Naive B cell (primary cell): Measurements from ENCODE around the gene SLAMF8. TPM values are rescaled to one million over a fixed set of nuclear protein-coding genes. Genes with fewer than 3 reads are reported as not detected.

ENCODE experiments used
- ATAC-seq, 2 donors: fragments of 150-1000 bp; cut with Tn5 transposase; 2 replicates each; pipeline ENCODE4 v1.10.0; 2021; ENCODE audit warnings: low read depth in 2 of 2, mild to moderate bottlenecking in 2 of 2, moderate library complexity in 2 of 2
- DNase-seq: peaks from one replicate; pipeline ENCODE4 v3.0.0; 2022
- H3K27ac Mint-ChIP-seq, 6 donors: one replicate each; pipeline ENCODE4 v1.8.0; 2020 to 2022; ENCODE audit warnings: mild to moderate bottlenecking in 6 of 6, mixed read lengths in 6 of 6, moderate library complexity in 5 of 6, inconsistent platforms in 2 of 6
- H3K27me3 Mint-ChIP-seq, 3 donors: one replicate each; pipeline ENCODE4 v1.8.0; 2021 to 2022; ENCODE audit warnings: mixed read lengths in 3 of 3, mild to moderate bottlenecking in 1 of 3
- H3K36me3 Mint-ChIP-seq, 2 donors: one replicate each; pipeline ENCODE4 v1.8.0; 2020 to 2022; ENCODE audit warnings: mixed read lengths in 2 of 2, inconsistent platforms in 1 of 2, mild to moderate bottlenecking in 1 of 2
- H3K4me1 Mint-ChIP-seq, 3 donors: one replicate each; pipeline ENCODE4 v1.8.0; 2020 to 2022; ENCODE audit warnings: mixed read lengths in 3 of 3, inconsistent platforms in 1 of 3, mild to moderate bottlenecking in 1 of 3, moderate library complexity in 1 of 3
- H3K4me3 Mint-ChIP-seq, 8 donors: one replicate each; pipeline ENCODE4 v1.8.0; 2020 to 2022; ENCODE audit warnings: mild to moderate bottlenecking in 8 of 8, mixed read lengths in 8 of 8, moderate library complexity in 8 of 8, inconsistent platforms in 2 of 8
- H3K9me3 Mint-ChIP-seq, 7 donors: one replicate each; pipeline ENCODE4 v1.8.0; 2020 to 2022; ENCODE audit warnings: mixed read lengths in 7 of 7, mild to moderate bottlenecking in 5 of 7, inconsistent platforms in 2 of 7, moderate library complexity in 1 of 7
- polyA plus RNA-seq, 6 donors: library from polyadenylated mRNA; unstranded; fragments of 300-500 nt; fragmentation: Illumina TruSeq; gene quantifications; one replicate each; pipeline ENCODE4 v1.2.3, GENCODE V29; 2021; ENCODE audit warnings: low read depth in 6 of 6

The SLAMF8 gene
- polyA plus RNA-seq, 6 donors from 2014 or later: not detected

DNA sequence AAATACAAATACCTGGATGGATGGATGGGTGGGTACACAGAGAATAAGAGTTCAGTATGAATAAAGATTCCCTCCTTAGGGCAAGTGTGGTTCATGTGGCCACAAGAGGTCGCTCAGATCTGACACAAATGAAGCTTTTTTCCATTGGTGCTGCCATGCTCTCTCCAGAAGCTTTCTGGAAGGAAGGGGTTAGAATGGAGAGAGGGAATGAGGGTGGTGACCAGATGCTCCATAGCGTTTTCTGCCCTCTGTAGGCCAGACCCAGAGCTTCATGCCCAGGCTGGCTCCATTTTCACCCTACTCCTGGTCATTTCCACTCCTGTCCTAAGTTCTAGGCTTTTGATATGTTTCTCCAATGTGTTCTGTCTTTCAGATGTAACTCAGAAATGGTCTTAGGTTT, 27.8 kb upstream of the SLAMF8 start:
- Mint-ChIP-seq H3K27me3 (peaks cover 28 to 46% (median 32%) of the 10 kb centered on the region in 3 donors), H3K4me1 (peaks cover 0 to 5% (median 0%) of the 10 kb centered on the region in 3 donors), H3K4me3 (no peak overlapping the region), H3K36me3 (no peaks in the 10 kb centered on the region), H3K27ac (peak overlapping the region in 1 of 6 donors; percentile 81), H3K9me3 (no peaks in the 10 kb centered on the region)
- ATAC-seq (peak; percentile 50 to 52), DNase-seq (peak; percentile 27)

DNA sequence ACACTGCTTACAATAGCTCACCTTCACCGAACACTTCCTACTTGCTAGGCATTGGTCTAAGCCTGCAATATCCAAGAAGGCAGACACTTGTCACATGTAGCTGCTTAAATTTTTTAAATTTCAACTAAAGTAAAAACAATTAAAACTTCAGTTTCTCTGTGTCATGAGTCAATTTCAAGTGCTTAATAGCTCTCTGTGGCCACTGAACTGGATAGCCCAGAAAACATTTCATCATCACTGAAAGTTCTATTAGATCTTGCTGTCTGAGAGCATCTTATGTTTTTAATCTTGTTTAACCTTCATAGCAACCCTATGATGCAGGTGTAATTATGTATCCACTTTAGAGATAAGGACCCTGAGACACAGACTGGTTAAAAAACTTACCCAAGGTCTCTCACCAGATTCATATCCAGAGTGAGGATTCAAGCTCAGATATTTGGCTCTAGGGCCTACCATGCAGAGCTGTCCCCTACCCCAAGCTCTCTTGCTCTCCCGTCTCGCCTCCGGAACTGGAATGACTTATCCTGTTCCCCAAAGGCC, 27.2 kb upstream of the SLAMF8 start:
- H3K36me3 Mint-ChIP-seq: no peaks in the 10 kb centered on the region
- no peak overlapping the region for H3K4me3 Mint-ChIP-seq
- H3K4me1 Mint-ChIP-seq: peaks cover 0 to 5% (median 0%) of the 10 kb centered on the region in 3 donors
- DNase-seq (no peak), ATAC-seq (no peak)
- peaks cover 34 to 49% (median 35%) of the 10 kb centered on the region in 3 donors for H3K27me3 Mint-ChIP-seq
- no peaks in the 10 kb centered on the region for H3K9me3 Mint-ChIP-seq
- no peak overlapping the region for H3K27ac Mint-ChIP-seq

GRCh38 chr1:159800177-159800930, 26.3 kb upstream of the SLAMF8 start:
- Mint-ChIP-seq H3K27me3 (peaks cover 42 to 57% (median 44%) of the 10 kb centered on the region in 3 donors), H3K27ac (peak overlapping the region in 1 of 6 donors; percentile 5), H3K4me3 (no peak overlapping the region), H3K4me1 (peaks cover 0 to 5% (median 0%) of the 10 kb centered on the region in 3 donors), H3K36me3 (no peaks in the 10 kb centered on the region), H3K9me3 (no peaks in the 10 kb centered on the region)
- no peak for DNase-seq
- ATAC-seq: peak in 1 of 2 donors; percentile 34

DNA sequence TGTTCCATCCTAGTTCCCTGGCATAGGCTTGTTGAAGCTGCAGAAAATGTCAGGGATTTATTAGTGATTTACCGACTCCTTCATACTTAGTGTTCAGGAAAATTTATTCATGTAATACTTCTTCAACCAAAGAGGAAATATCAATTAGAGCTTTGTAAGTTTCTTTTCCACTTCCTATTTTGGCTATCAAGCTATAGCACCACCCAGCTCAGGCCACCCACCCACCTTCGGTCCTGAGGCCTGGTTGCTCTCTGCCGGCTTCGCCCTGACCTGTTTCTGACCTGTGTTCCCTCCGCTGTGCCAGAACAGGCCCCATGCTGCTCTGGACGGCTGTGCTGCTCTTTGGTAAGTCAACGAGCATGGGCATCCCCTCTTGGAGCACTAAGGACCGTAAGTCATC, 24.6 kb upstream of the SLAMF8 start, which contains the start of gene FCRL6:
TSS of gene FCRL6 (plus strand) at position 250 of the 400 bp plus-strand sequence. CDS start at position 315, 65 bp downstream.
- Mint-ChIP-seq H3K36me3 (no peaks in the 10 kb centered on the region), H3K27ac (no peak within 1 kb of the TSS), H3K27me3 (peaks cover 56 to 67% (median 60%) of the 10 kb centered on the region in 3 donors), H3K4me1 (peaks cover 0 to 5% (median 0%) of the 10 kb centered on the region in 3 donors), H3K4me3 (peak within 1 kb of the TSS in 1 of 8 donors; percentile 51), H3K9me3 (peaks cover 0 to 4% (median 0%) of the 10 kb centered on the region in 7 donors)
- ATAC-seq (no peak), DNase-seq (no peak)

GRCh38 chr1:159803956-159804689, 22.6 kb upstream of the SLAMF8 start:
- ATAC-seq (peak; percentile 32 to 48), DNase-seq (no peak)
- H3K36me3 Mint-ChIP-seq: no peaks in the 10 kb centered on the region
- peaks cover 0 to 5% (median 0%) of the 10 kb centered on the region in 3 donors for H3K4me1 Mint-ChIP-seq
- H3K9me3 Mint-ChIP-seq: peaks cover 0 to 4% (median 0%) of the 10 kb centered on the region in 7 donors
- no peak overlapping the region for H3K27ac Mint-ChIP-seq
- H3K27me3 Mint-ChIP-seq: peaks cover 63 to 70% (median 70%) of the 10 kb centered on the region in 3 donors
- no peak overlapping the region for H3K4me3 Mint-ChIP-seq

DNA sequence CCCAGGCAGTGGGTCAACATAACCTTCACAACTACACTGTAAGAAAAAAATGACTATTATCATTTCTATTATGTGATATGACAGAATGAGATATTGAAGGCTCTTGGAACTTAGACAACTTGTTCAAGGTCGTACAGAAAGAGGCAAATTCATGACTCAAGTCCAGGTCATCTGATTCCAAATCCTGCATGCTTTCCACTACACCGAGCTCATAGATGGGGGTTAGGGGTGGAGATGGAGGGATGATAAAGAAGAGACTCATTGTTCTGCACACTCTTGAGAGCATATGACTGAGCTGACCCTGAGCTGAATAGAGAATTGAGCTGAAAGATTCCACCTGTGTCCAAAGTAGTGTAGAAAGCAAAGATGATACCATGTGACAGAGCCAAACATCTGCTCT, 21.7 kb upstream of the SLAMF8 start:
- Mint-ChIP-seq H3K4me1 (peaks cover 0 to 5% (median 0%) of the 10 kb centered on the region in 3 donors), H3K27ac (no peak overlapping the region), H3K4me3 (no peak overlapping the region), H3K36me3 (no peaks in the 10 kb centered on the region), H3K9me3 (peaks cover 0 to 4% (median 0%) of the 10 kb centered on the region in 7 donors), H3K27me3 (peaks cover 66 to 71% (median 70%) of the 10 kb centered on the region in 3 donors)
- ATAC-seq (no peak), DNase-seq (no peak)

DNA sequence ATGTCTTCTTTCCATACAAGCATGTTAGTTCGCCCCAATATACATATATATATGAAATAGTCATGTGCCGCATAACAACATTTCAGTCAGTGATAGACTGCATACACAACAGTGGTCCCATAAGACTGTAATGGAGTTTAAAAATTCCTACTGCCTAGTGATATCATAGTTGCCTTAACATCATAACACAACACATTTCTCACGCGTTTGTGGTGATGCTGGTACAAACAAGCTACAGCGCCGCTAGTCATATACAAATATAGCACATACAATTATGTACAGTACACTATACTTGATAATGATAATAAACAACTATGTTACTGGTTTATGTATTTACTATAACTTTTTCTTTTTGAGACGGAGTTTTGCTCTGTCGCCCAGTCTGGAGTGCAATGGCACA, 10.7 kb upstream of the SLAMF8 start:
- Mint-ChIP-seq H3K27me3 (peaks cover 15 to 44% (median 27%) of the 10 kb centered on the region in 3 donors), H3K36me3 (no peaks in the 10 kb centered on the region), H3K9me3 (no peaks in the 10 kb centered on the region), H3K27ac (no peak overlapping the region), H3K4me1 (no peaks in the 10 kb centered on the region), H3K4me3 (no peak overlapping the region)
- DNase-seq (no peak), ATAC-seq (no peak)

DNA sequence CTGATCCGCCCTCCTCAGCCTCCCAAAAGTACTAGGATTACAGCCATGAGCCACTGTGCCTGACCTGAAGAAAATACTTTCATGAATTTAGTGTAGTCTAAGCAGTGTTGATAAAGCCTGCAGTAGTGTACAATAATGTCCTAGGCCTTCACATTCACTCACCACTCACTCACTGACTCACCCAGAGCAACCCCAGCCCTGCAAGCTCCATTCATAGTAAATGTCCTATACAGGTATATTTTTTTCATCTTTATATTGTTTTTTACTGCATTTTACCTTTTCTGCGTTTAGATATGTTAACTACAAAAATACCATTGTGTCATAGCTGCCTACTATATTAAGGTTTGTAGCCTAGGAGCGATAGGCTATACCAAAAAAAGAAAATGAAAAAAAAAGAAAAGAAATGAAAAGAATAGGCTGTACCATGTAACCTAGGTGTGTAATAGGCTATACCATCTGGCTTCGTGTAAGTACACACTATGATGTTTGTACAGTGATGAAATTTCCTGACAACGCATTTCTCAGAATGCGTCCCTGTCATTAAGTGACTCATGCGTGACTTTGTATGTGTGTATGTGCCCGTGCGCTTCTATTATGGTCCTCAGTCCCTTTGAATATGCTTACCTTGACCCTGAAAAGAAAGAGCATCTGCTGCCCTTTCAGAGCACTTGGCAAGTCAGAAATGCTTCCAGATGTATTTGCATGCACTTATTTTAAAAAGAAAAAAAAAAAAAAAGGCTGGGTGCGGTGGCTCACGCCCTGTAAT, 9.2 kb upstream of the SLAMF8 start:
- no peaks in the 10 kb centered on the region for H3K9me3 Mint-ChIP-seq
- no peaks in the 10 kb centered on the region for H3K36me3 Mint-ChIP-seq
- no peaks in the 10 kb centered on the region for H3K4me1 Mint-ChIP-seq
- ATAC-seq (no peak), DNase-seq (no peak)
- peak overlapping the region in 1 of 8 donors; percentile 29 for H3K4me3 Mint-ChIP-seq
- H3K27me3 Mint-ChIP-seq: peaks cover 10 to 48% (median 36%) of the 10 kb centered on the region in 3 donors
- H3K27ac Mint-ChIP-seq: peak overlapping the region in 1 of 6 donors; percentile 64

DNA sequence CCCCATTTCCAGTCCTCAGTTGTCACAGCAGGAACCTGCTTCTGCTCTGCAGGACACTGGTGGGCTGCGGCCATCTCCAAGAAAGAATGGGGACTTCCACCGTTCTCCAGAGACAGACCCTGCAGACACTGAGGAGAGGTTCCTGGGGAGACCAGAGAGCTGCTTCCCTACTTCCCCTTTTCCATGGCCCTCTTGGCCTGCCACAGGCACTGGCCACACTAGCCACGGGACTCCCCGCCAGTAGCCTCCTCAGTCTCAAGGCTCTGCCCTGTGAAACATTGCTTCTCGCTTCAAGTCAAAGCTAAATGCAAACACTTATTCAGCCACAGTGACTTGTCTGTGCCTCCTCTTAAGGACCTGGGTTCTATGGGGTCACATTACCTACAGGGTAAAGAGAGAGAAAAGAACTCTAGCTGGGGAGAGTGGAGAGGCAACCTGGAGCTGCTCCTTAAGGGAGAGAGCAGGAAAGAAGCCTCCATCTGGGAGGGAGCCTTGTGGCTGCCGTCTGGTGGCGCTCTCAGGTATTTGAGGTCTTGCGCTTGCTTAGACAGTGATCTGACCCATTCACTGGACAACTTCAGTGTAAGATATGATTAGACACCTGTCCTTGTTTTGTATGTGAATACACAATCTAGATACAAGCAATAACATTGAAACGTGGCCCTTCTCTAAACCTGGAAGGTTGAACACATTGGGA, 5.4 kb upstream of the SLAMF8 start:
- Mint-ChIP-seq H3K27me3 (peaks cover 26 to 53% (median 51%) of the 10 kb centered on the region in 3 donors), H3K36me3 (no peaks in the 10 kb centered on the region), H3K4me1 (peaks cover 0 to 6% (median 4%) of the 10 kb centered on the region in 3 donors), H3K27ac (no peak overlapping the region), H3K9me3 (no peaks in the 10 kb centered on the region), H3K4me3 (no peak overlapping the region)
- DNase-seq (no peak), ATAC-seq (no peak)

GRCh38 chr1:159823406-159823805, 3.3 kb upstream of the SLAMF8 start:
- ATAC-seq: no peak
- no peak for DNase-seq
- Mint-ChIP-seq H3K27me3 (peaks cover 20 to 53% (median 48%) of the 10 kb centered on the region in 3 donors), H3K4me1 (peaks cover 0 to 15% (median 7%) of the 10 kb centered on the region in 3 donors), H3K27ac (peak overlapping the region in 1 of 6 donors; percentile 25), H3K9me3 (peaks cover 0 to 2% (median 0%) of the 10 kb centered on the region in 7 donors), H3K4me3 (no peak overlapping the region), H3K36me3 (no peaks in the 10 kb centered on the region)

DNA sequence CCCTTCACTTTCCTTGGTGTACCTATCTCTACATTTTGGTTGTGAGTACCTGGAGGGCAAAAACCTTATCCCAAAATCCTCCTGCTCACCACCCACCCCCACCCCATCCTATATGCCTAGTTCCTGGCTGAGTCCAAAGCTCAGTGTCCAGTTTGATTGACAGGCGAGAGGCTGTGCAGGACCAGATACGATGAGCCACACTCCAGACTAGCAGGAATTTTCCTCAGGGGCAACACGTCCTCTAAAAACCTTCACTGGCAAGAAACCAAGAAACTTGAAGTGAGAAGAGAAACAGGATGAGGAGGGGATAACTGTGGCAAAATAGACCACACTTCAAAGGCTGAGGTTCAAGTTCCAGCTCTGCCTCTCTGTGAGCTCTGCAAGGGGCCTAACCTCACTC, 1.1 kb upstream of the SLAMF8 start:
- ATAC-seq: no peak
- Mint-ChIP-seq H3K4me1 (peaks cover 7 to 21% (median 14%) of the 10 kb centered on the region in 3 donors), H3K4me3 (no peak overlapping the region), H3K27me3 (peaks cover 23 to 48% (median 48%) of the 10 kb centered on the region in 3 donors), H3K36me3 (peaks cover 0 to 3% of the 10 kb centered on the region in 2 donors), H3K9me3 (peaks cover 0 to 2% (median 0%) of the 10 kb centered on the region in 7 donors), H3K27ac (peak overlapping the region in 1 of 6 donors; percentile 73)
- DNase-seq: no peak

DNA sequence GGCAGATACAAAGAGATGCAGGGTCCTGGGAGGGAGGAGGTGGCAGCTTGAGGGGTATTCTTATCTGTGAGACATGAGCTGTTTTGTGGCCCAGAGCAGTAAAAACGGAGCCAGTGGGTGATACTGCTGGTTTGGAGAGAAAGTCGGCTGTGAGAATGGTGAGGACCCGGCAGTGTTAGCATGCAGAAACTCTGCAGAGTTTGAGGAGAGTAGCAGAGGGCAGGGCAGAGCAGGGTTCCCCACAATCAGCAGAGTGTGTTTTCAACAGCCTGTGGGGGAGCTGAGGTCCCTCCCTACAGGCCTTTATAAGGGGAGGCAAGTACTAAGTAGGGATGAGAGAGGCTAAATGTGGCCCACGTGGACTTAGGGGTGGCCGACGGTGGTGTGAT, 423 bp downstream of the SLAMF8 start:
- ATAC-seq (no peak), DNase-seq (no peak)
- Mint-ChIP-seq H3K4me1 (peaks cover 7 to 21% (median 14%) of the 10 kb centered on the region in 3 donors), H3K4me3 (no peak overlapping the region), H3K9me3 (peaks cover 0 to 2% (median 0%) of the 10 kb centered on the region in 7 donors), H3K27me3 (peaks cover 23 to 42% (median 38%) of the 10 kb centered on the region in 3 donors), H3K27ac (no peak overlapping the region), H3K36me3 (peaks cover 0 to 3% of the 10 kb centered on the region in 2 donors)
